Upper lobe of right lung (tissue), 1 donor: ENCODE measurements around the gene VPS9D1. TPM values are rescaled to one million over a fixed set of nuclear protein-coding genes. Genes with fewer than 3 reads are reported as not detected.
"Not testable (repeated sequence)": the region's sequence is repeated elsewhere in the genome, so short reads cannot be mapped to it uniquely, and the experiment has no call there.

Source experiments
- ATAC-seq: fragments of 200-7000 bp; cut with Tn5 transposase; one replicate; pipeline ENCODE4 v1.9.1; 2020; ENCODE audit warnings: mild to moderate bottlenecking, moderate library complexity
- DNase-seq: peaks from one replicate; pipeline ENCODE4 v3.0.0-alpha.2; 2020
- H3K27ac ChIP-seq: fragments of 200-600 bp; one replicate; pipeline ENCODE4 v1.8.0; 2022
- H3K27me3 ChIP-seq: fragments of 200-600 bp; one replicate; pipeline ENCODE4 v1.8.0; 2022; ENCODE audit warnings: mild to moderate bottlenecking
- H3K36me3 ChIP-seq: fragments of 200-600 bp; one replicate; pipeline ENCODE4 v1.8.0; 2022
- H3K4me1 ChIP-seq: fragments of 200-600 bp; one replicate; pipeline ENCODE4 v1.8.0; 2022
- H3K4me3 ChIP-seq: fragments of 200-600 bp; one replicate; pipeline ENCODE4 v1.8.0; 2022; ENCODE audit warnings: mild to moderate bottlenecking
- H3K9me3 ChIP-seq: fragments of 200-600 bp; one replicate; pipeline ENCODE4 v1.8.0; 2022
- intact Hi-C: fragments of 100-400 bp; cut with DNase I; formaldehyde crosslinking; loops from one replicate; pipeline ENCODE4 v1.11.0; 2022
- total RNA-seq: library from RNA; stranded (reverse); fragmentation: NEBNext Ultra II Directional; extraction: Animal tissue kit (Norgen Biotek cat#: 25700); gene quantifications from one replicate; pipeline ENCODE4 v1.2.1, GENCODE V29; 2021
- TF ChIP-seq, protein P1 (sequence below): fragments of 200-600 bp; IDR thresholded peaks from one replicate; pipeline ENCODE4 v1.8.0; 2022; ENCODE audit warnings: antibody characterized with exemption
- donor health status: DM: no; HTN: yes; CAD: no; lungs with severe emphysema.

Gene VPS9D1
- total RNA-seq, 1 donor from 2014 or later: 15.7 TPM

DNA sequence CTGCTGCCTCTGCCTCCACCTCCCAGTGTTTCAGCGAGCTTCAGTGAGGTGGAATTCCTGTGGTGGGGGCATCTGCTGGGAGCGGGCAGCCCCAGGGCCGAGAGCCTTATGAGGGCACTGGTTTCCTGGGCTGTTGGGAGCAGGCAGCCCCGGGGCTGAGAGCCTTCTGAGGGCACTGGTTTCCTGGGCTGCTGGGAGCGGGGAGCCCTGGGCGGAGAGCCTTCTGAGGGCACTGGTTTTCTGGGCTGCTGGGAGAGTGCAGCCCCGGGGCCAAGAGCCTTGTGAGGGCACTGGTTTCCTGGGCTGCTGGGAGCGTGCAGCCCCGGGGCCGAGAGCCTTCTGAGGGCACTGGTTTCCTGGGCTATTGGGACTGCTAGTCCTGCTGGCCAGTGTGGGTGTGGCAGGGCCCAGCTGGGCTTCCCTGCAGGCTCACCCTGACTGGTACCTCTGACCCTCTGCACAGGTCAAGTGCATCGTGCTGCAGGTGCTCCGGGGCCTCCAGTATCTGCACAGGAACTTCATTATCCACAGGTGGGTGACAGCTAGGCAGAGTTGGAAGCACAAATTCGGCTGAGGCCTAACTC, 28.6 kb downstream of the VPS9D1 start:
- H3K36me3 ChIP-seq: peaks cover 23% of the 10 kb centered on the region
- no peak for DNase-seq
- H3K27ac ChIP-seq: no peak overlapping the region

DNA sequence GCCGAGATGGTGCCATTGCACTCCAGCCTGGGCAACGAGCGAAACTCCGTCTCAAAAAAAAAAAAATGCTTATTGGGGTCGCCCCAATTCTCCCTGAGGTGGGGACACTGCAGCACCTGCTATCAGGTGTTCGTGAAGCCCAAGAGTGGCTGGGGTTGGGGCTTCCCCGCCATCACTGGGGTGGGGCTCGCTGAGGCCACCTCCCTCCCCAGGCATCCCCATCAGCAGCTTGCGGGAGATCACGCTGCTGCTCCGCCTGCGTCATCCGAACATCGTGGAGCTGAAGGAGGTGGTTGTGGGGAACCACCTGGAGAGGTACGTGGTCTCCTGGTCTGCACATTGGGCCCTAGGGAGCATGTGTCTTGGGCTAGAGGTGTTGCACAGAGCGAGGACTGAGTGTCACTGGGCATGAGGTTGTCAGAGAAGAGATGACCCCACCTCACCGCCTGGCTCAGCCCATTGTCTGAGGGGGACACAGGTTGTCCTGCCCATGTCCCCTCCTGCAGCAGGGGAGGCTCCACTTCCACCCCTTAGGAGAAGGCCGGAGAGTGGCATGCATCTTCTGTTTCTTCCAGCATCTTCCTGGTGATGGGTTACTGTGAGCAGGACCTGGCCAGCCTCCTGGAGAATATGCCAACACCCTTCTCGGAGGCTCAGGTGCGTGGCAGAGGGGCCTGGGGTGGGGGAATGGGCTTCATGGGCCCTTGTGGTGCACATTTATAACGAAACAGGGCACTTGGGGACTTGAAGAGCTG, 29.3 kb downstream of the VPS9D1 start:
- Histone ChIP-seq H3K4me3 (no peak overlapping the region), H3K9me3 (no peaks in the 10 kb centered on the region), H3K27ac (no peak overlapping the region), H3K27me3 (no peaks in the 10 kb centered on the region), H3K36me3 (peaks cover 23% of the 10 kb centered on the region), H3K4me1 (peaks cover 7% of the 10 kb centered on the region)
- ATAC-seq: no peak
- TF ChIP-seq, protein P1, sequence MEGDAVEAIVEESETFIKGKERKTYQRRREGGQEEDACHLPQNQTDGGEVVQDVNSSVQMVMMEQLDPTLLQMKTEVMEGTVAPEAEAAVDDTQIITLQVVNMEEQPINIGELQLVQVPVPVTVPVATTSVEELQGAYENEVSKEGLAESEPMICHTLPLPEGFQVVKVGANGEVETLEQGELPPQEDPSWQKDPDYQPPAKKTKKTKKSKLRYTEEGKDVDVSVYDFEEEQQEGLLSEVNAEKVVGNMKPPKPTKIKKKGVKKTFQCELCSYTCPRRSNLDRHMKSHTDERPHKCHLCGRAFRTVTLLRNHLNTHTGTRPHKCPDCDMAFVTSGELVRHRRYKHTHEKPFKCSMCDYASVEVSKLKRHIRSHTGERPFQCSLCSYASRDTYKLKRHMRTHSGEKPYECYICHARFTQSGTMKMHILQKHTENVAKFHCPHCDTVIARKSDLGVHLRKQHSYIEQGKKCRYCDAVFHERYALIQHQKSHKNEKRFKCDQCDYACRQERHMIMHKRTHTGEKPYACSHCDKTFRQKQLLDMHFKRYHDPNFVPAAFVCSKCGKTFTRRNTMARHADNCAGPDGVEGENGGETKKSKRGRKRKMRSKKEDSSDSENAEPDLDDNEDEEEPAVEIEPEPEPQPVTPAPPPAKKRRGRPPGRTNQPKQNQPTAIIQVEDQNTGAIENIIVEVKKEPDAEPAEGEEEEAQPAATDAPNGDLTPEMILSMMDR: no peak
- intact Hi-C loops: no loop called here
- DNase-seq: no peak

More for the DNA sequence above, 28.6 kb downstream of the VPS9D1 start:
- H3K4me1 ChIP-seq: peaks cover 7% of the 10 kb centered on the region
- intact Hi-C loops: no loop called here
- no peak overlapping the region for H3K4me3 ChIP-seq
- H3K27me3 ChIP-seq: no peaks in the 10 kb centered on the region
- ATAC-seq: no peak
- TF ChIP-seq, protein P1: no peak
- no peaks in the 10 kb centered on the region for H3K9me3 ChIP-seq

DNA sequence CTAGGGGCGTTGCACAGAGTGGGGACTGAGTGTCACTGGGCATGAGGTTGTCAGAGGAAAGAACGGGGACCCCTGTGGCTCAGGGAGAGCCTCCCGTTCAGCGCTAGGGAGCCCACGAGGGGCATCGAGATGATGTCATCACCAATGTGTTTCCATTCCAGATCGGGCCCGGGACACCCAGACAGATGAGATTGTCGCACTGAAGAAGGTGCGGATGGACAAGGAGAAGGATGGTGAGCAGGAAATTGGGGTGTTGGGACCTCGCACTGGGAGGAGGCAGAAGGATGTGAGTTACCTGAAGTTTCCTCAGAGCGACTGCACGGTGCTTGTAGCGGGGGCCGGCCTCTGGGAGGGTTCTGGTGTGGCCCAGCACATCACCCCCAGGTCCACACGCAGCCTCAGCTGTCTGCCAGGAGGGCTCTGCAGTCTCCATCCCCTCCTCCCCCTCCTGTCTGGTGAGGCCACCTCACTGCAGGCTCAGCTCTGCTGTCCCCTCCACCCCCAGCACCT, 30.3 kb downstream of the VPS9D1 start:
- intact Hi-C loops: no loop called here
- ATAC-seq (no peak), DNase-seq (no peak)
- Histone ChIP-seq H3K4me1 (peaks cover 7% of the 10 kb centered on the region), H3K27me3 (no peaks in the 10 kb centered on the region), H3K9me3 (no peaks in the 10 kb centered on the region), H3K27ac (no peak overlapping the region), H3K36me3 (peaks cover 23% of the 10 kb centered on the region), H3K4me3 (no peak overlapping the region)
- TF ChIP-seq, protein P1: no peak

DNA sequence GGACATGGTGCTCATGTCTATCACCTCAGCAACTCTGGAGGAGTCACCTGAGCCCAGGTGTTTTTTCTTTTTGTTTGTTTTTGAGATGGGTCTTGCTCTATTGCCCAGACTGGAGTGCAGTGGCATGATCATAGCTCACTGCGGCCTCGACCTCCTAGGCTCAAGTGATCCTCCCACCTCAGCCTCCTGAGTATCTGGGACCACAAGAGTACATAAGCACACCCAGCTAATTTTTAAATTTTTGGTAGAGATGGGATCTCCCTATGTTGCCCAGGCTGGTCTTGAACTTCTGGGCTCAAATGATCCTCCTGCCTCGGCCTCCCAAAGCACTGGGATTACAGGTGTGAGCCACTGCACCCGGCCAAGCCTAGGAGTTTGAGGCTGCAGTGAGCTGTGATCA, 31.1 kb downstream of the VPS9D1 start:
- intact Hi-C loops, H3K9me3 ChIP-seq, H3K4me3 ChIP-seq, H3K27ac ChIP-seq, H3K4me1 ChIP-seq, H3K27me3 ChIP-seq, DNase-seq, ATAC-seq: not testable (repeated sequence)
- peaks cover 23% of the 10 kb centered on the region for H3K36me3 ChIP-seq

DNA sequence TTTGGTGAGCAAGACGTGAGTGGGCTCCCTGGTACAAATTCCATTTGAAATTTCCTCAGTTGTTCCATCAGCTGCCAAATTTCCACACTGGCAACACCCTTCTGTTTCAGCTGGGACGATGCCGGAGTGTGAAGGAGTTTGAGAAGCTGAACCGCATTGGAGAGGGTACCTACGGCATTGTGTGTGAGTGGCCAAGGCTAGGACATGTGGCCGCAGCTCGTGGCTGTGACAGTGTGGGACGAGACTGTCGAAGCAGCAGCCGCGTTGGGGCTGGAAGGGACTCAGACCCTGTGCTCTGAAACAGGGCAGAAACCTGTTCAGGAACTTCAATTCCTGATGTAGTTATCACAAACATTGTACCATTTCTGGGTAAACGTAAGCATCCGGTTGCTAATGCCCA, 31.6 kb downstream of the VPS9D1 start:
- Histone ChIP-seq H3K9me3 (no peaks in the 10 kb centered on the region), H3K27ac (no peak overlapping the region), H3K4me3 (no peak overlapping the region), H3K36me3 (peaks cover 23% of the 10 kb centered on the region), H3K4me1 (peaks cover 7% of the 10 kb centered on the region), H3K27me3 (no peaks in the 10 kb centered on the region)
- TF ChIP-seq, protein P1: no peak
- ATAC-seq: no peak
- intact Hi-C loops: no loop called here
- no peak for DNase-seq

DNA sequence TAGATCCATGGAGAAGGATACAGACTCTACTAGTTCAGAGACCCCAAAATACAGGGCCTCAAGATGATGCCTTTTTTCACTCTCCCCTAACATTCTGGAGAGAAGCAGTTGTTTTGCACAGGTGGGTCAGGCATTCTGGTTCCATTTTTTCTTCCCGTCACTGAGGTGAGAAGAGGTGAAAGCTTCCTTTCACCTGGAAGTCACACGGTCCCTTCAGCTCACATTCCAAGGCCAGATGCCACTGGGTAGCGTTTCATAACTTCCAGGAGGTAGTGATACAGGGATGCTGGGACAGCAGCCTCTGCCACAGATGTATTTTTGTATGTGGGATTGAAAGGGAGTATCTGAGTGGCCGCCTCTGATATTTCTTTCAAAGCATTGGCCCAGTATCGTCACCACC, 32.3 kb downstream of the VPS9D1 start:
- H3K36me3 ChIP-seq: peaks cover 23% of the 10 kb centered on the region
- intact Hi-C loops: no loop called here
- TF ChIP-seq, protein P1: no peak

More for the DNA sequence above, 32.3 kb downstream of the VPS9D1 start:
- no peaks in the 10 kb centered on the region for H3K9me3 ChIP-seq
- ATAC-seq (no peak), DNase-seq (no peak)
- H3K27me3 ChIP-seq: no peaks in the 10 kb centered on the region
- peaks cover 7% of the 10 kb centered on the region for H3K4me1 ChIP-seq
- no peak overlapping the region for H3K4me3 ChIP-seq
- no peak overlapping the region for H3K27ac ChIP-seq
